Measurements from ENCODE around the gene SLC41A3.

Gene SLC41A3

DNA sequence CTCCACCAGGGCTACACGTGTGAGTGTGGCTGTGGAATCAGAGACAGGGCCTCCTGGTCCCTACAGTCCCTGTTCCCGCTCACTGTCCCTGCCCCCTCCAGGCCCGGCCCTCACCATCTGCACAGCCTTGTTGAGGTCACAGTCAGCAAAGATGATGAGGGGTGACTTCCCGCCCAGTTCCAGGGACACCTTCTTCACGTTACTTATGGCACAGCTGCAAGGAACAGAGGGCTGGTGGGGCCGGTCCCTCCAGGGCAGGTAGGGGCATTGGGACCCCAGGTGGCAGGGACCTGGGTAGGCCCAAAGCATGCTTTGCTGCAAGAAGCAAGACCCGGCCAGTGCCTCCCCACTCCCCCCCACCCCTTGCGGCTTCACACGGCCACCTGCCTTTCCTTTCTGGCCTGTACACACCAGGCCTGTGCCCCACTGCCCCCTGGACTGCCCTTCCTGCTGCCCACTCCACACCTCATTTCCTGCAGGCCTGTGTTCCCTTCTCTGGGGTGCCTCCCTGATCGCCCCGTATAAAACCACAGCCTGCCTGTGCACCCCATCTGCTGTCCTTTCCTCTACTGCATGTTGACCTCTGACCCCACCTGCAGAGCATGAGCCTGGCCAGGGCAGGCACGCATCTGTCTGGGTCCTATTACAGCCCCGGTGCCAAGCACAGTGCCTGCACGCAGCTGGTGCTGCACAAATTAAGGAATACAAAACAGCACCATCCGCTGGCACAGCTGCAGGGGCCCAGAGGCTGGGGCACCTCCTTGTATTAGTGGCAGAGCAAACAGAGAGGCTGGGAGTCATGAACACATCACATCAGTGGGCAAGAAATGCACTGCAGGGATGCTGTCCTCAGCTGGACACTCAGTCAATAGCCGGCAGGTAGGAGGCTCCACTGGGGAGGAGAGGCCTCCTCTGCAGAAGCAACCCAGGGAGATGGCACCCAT lies 30.8 kb upstream of the SLC41A3 start:
- H3K4me3 ChIP-seq (replicated peaks in 1 of 2; ENCODE audit: low read depth in 2 of 2, low read length in 2 of 2), result no peak overlapping the region
- no peak for DNase-seq (ENCODE audit: low read depth in 2 of 2)
- TF ChIP-seq, protein P1, sequence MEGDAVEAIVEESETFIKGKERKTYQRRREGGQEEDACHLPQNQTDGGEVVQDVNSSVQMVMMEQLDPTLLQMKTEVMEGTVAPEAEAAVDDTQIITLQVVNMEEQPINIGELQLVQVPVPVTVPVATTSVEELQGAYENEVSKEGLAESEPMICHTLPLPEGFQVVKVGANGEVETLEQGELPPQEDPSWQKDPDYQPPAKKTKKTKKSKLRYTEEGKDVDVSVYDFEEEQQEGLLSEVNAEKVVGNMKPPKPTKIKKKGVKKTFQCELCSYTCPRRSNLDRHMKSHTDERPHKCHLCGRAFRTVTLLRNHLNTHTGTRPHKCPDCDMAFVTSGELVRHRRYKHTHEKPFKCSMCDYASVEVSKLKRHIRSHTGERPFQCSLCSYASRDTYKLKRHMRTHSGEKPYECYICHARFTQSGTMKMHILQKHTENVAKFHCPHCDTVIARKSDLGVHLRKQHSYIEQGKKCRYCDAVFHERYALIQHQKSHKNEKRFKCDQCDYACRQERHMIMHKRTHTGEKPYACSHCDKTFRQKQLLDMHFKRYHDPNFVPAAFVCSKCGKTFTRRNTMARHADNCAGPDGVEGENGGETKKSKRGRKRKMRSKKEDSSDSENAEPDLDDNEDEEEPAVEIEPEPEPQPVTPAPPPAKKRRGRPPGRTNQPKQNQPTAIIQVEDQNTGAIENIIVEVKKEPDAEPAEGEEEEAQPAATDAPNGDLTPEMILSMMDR (IDR thresholded peaks at IDR 0.05; ENCODE audit: low read depth, low read length), result no peak

DNA sequence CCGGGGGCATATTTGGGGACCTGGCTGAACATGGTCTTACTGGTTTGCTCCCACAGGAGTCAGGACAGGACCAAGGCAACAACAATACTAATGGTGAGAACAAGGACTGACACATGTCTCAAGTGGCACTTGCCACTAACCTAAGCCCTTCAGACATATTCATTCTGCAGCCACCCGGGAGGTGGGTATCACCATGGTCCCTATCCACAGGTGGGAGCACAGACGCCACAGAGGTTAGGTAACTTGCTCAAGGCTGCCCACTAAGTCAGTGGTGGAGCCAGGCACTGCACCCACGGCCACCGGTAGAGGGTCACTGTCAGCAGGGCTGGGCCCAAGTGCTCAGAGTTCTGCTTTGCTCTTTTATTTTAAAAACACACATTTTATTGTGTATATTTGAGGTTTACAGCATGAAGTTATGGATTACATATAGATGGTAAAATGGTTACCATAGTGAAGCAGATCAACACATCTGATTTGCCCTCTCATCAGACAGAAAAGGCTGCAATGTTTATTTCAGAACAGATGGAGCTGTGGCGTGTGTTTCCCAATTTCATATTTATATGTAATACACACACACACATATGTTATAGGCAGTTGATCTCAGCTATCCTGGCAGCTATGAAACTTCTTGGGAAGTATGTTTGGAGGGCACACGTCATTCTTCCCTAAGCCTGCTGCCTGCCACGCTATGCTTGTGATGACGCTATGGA lies 30.0 kb upstream of the SLC41A3 start:
- TF ChIP-seq, protein P1 (IDR thresholded peaks at IDR 0.05; ENCODE audit: low read depth, low read length), result peak; percentile 51
- no peak for DNase-seq (ENCODE audit: low read depth in 2 of 2)
- H3K4me3 ChIP-seq (replicated peaks in 1 of 2; ENCODE audit: low read depth in 2 of 2, low read length in 2 of 2), result no peak overlapping the region

DNA sequence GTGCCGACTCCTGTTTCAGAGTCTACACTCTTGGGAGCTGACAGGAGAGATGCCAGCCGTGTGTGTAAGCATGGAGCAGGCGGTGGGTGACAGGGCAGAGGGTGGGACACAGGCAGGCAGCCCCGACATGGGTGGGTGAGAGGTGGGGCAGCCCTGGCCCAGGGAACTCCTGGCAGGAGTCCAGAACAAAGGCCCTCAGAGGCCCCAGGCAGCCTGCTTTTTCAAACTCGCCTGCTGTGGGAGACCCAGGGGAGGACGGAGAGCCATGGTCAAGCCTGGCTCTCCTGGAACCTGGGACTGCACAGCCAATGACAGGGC lies 29.3 kb upstream of the SLC41A3 start:
- no peak for DNase-seq (ENCODE audit: low read depth in 2 of 2)
- TF ChIP-seq, protein P1 (IDR thresholded peaks at IDR 0.05; ENCODE audit: low read depth, low read length), result no peak
- H3K4me3 ChIP-seq (replicated peaks in 1 of 2; ENCODE audit: low read depth in 2 of 2, low read length in 2 of 2), result no peak overlapping the region

DNA sequence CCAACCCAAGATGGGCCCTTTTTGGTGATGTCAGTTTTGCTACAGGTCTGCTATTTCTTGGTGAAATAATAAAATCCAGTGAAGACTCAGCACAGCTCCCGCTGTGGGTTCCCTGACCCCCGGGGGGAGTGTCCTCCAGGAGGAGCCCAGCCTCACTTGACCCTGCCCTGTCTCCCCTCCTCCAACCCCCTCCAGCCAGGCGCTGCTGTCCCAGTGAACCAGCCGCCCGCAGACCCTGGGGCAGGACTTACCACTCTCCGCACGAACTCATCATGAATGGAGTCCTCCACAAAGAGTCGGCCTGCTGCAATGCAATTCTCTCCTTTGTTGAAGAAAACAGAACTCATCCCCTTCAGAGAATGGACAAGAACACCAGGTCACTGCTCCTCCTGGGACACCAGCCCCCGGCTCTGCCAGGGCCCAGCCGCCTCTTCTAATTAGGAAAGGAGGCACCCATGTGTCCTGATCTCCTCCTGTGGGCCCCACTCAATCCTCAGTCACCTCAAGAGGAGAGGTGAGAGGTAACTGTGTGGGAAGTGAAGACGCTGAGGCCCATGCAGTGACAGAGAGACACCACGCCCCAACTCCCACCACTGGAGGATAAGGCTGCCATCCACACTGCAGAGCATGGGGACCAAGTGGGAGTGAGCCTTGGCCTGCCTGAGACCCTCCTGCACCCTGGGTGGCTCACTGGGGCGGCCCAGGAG lies 28.8 kb upstream of the SLC41A3 start:
- DNase-seq (ENCODE audit: low read depth in 2 of 2), result no peak
- no peak overlapping the region for H3K4me3 ChIP-seq (replicated peaks in 1 of 2; ENCODE audit: low read depth in 2 of 2, low read length in 2 of 2)
- TF ChIP-seq, protein P1 (IDR thresholded peaks at IDR 0.05; ENCODE audit: low read depth, low read length), result no peak

DNA sequence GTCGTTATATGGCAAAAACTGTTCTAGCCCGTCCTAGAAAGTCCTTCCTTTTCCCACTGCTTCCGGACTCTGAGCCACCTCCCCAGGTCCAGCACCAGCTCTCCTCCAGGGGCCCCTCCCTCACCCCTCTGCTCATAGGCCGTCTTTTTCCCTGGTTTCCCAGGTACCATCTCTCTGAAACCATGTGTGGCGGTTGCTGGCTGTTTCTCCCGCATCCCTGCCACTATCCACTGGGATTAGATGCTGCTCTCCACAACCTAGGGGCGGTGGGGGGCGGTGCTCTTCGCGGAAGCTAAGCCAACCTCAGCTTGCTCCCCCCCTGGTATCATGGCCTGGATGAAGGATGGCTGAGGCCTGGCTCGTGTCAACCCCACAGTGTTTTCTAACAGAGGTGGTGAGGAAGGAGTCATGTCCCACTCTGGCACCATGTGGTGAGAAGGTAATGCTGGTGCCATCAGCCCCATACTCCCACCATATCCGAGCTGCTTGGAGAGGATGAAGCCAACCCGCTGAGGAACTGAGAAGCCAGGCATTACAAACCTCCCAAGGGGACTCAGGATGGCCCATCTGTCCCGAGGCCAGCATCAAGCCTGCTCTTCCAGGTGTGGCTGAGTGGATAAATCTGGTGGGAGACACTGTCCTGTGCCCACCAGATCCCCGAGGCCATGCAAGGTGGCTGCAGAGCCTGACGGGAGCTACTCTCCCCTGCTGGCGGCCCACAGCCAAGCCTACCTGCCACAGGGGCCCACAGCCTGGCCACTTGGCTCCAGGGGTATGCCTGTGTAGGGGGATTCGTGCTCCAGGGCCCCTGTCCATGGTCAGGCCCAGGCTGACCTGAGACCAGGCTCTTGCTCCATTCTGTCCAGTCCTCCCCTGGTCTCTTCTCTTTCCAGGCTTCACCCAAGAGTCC lies 27.9 kb upstream of the SLC41A3 start:
- no peak overlapping the region for H3K4me3 ChIP-seq (replicated peaks in 1 of 2; ENCODE audit: low read depth in 2 of 2, low read length in 2 of 2)
- TF ChIP-seq, protein P1 (IDR thresholded peaks at IDR 0.05; ENCODE audit: low read depth, low read length), result no peak
- no peak for DNase-seq (ENCODE audit: low read depth in 2 of 2)

DNA sequence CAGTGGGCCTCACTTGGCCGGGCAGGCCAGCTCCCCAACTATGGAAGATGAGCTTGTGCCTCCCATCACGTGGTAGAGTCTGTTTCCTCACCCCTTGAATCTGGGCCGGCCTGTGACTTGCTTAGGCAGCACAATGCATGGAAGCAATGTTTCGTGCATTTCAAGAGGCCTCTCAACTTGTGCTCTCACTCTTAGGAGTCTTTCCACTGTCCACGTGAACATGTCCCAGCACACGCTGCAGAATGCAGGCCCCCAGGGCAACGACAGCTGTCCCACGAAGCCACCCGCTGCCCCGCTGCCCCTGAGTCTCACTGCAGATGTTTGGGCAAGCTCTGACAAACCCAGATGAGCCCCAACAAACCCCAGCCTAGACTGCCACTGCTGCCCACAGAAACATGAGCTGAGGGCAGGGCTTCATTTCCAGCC lies 27.2 kb upstream of the SLC41A3 start:
- TF ChIP-seq, protein P1 (IDR thresholded peaks at IDR 0.05; ENCODE audit: low read depth, low read length), result no peak
- no peak for DNase-seq (ENCODE audit: low read depth in 2 of 2)
- H3K4me3 ChIP-seq (replicated peaks in 1 of 2; ENCODE audit: low read depth in 2 of 2, low read length in 2 of 2), result no peak overlapping the region

Data from cardiac fibroblast (primary cell).